Measurements from ENCODE around the gene TPPP3.

DNA sequence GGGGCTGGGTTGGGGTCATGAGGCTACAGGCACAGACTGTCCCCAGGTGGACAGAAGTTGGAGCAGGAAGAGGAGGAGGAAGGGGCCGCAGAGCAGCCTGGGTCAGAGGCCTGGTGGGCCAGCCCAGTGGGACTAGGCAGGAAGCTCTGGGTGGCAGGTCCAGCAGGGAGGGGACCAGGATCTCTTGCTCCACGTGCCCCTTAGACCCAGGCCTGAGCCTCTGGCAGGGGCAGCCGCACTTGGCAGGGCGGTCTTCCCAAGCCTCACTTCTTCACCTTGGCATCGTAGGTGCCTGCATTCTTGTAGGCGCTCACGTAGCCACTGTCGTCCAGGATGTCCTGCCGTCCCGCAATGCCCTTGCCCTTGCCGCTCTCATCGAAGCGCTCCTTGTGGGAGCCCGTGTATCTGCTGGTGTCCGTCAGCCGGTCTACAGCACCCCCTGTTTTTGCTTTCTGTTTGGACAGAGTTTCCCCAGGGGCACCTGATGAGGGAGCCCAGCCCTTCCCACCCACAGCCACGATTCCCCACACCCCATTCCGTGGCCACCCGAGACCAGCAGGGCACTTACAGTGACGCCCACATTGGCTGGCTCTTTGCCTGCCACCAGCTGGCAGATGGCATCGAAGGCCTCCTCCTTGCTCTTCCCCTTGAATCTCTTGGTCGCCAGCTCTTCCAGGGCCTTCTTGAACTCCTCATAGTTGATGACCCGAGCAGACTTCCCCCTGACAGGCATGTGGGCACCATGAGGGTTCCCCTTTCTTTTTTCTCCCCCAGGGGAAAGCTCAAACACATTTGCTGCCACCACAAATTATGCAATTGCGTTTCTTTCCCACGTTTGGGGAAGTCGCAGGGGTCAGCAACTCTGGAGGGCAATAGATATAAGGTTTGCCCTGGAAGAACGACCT, 3.1 kb downstream of the TPPP3 start:
- TF ChIP-seq, protein P1, sequence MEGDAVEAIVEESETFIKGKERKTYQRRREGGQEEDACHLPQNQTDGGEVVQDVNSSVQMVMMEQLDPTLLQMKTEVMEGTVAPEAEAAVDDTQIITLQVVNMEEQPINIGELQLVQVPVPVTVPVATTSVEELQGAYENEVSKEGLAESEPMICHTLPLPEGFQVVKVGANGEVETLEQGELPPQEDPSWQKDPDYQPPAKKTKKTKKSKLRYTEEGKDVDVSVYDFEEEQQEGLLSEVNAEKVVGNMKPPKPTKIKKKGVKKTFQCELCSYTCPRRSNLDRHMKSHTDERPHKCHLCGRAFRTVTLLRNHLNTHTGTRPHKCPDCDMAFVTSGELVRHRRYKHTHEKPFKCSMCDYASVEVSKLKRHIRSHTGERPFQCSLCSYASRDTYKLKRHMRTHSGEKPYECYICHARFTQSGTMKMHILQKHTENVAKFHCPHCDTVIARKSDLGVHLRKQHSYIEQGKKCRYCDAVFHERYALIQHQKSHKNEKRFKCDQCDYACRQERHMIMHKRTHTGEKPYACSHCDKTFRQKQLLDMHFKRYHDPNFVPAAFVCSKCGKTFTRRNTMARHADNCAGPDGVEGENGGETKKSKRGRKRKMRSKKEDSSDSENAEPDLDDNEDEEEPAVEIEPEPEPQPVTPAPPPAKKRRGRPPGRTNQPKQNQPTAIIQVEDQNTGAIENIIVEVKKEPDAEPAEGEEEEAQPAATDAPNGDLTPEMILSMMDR (IDR thresholded peaks at IDR 0.05) = no peak
- TF ChIP-seq, protein P2, sequence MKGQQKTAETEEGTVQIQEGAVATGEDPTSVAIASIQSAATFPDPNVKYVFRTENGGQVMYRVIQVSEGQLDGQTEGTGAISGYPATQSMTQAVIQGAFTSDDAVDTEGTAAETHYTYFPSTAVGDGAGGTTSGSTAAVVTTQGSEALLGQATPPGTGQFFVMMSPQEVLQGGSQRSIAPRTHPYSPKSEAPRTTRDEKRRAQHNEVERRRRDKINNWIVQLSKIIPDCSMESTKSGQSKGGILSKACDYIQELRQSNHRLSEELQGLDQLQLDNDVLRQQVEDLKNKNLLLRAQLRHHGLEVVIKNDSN (IDR thresholded peaks at IDR 0.05; ENCODE audit: borderline replicate concordance, low read depth) = no peak
- no peak for TF ChIP-seq RFX5 (IDR thresholded peaks at IDR 0.05; ENCODE audit: low read length)
- TF ChIP-seq EP300 (IDR thresholded peaks at IDR 0.05; ENCODE audit: borderline replicate concordance in 1 of 2, low read depth in 1 of 2, low read length in 1 of 2) = no peak
- TF ChIP-seq EZH2phosphoT487 (IDR thresholded peaks at IDR 0.05; ENCODE audit: borderline replicate concordance, low read depth) = no peak
- no peak for TF ChIP-seq TAF1 (IDR thresholded peaks at IDR 0.05; ENCODE audit: borderline replicate concordance, low read depth, low read length)
- TF ChIP-seq GABPA (IDR thresholded peaks at IDR 0.05; ENCODE audit: low read depth) = no peak
- TF ChIP-seq POLR2AphosphoS5 (IDR thresholded peaks at IDR 0.05; ENCODE audit: low read depth, low read length) = no peak
